ENCODE data around the gene BRK1. TPM values are rescaled to one million over a fixed set of nuclear protein-coding genes. Genes with fewer than 3 reads are reported as not detected.

The BRK1 gene
- total and polyA plus RNA-seq, 9 of the 15 experiments (the other 6 are each of a cell fraction or from before 2014, with no cell fraction given) = 105 to 634 (median 250) TPM

GRCh38 chr3:10142707-10143560 lies 27.5 kb downstream of the BRK1 start (continued):
- TF ChIP-seq, protein P1, sequence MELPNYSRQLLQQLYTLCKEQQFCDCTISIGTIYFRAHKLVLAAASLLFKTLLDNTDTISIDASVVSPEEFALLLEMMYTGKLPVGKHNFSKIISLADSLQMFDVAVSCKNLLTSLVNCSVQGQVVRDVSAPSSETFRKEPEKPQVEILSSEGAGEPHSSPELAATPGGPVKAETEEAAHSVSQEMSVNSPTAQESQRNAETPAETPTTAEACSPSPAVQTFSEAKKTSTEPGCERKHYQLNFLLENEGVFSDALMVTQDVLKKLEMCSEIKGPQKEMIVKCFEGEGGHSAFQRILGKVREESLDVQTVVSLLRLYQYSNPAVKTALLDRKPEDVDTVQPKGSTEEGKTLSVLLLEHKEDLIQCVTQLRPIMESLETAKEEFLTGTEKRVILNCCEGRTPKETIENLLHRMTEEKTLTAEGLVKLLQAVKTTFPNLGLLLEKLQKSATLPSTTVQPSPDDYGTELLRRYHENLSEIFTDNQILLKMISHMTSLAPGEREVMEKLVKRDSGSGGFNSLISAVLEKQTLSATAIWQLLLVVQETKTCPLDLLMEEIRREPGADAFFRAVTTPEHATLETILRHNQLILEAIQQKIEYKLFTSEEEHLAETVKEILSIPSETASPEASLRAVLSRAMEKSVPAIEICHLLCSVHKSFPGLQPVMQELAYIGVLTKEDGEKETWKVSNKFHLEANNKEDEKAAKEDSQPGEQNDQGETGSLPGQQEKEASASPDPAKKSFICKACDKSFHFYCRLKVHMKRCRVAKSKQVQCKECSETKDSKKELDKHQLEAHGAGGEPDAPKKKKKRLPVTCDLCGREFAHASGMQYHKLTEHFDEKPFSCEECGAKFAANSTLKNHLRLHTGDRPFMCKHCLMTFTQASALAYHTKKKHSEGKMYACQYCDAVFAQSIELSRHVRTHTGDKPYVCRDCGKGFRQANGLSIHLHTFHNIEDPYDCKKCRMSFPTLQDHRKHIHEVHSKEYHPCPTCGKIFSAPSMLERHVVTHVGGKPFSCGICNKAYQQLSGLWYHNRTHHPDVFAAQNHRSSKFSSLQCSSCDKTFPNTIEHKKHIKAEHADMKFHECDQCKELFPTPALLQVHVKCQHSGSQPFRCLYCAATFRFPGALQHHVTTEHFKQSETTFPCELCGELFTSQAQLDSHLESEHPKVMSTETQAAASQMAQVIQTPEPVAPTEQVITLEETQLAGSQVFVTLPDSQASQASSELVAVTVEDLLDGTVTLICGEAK (IDR thresholded peaks at IDR 0.05) = peak; percentile 40; the same call in 1 of the 2 replicates
- TF ChIP-seq, protein P1 (CRISPR knock-in tag; IDR thresholded peaks at IDR 0.05) = no peak
- TF ChIP-seq ZNF318 (IDR thresholded peaks at IDR 0.05; ENCODE audit: borderline replicate concordance in 1 of 2, low read depth in 1 of 2) (0 out of 4 replicates have a peak, but pooled peaks of 1 of the 2 experiments have one; percentile 14), WHSC1 (IDR thresholded peaks at IDR 0.05; ENCODE audit: low read length) (no peak), GABPB2 (CRISPR knock-in tag; conservative IDR thresholded peaks at IDR 0.05) (no peak; the same call in 1 of the 2 replicates), NFIC (IDR thresholded peaks at IDR 0.05) (peak; percentile 14)
- TF ChIP-seq, protein P2, sequence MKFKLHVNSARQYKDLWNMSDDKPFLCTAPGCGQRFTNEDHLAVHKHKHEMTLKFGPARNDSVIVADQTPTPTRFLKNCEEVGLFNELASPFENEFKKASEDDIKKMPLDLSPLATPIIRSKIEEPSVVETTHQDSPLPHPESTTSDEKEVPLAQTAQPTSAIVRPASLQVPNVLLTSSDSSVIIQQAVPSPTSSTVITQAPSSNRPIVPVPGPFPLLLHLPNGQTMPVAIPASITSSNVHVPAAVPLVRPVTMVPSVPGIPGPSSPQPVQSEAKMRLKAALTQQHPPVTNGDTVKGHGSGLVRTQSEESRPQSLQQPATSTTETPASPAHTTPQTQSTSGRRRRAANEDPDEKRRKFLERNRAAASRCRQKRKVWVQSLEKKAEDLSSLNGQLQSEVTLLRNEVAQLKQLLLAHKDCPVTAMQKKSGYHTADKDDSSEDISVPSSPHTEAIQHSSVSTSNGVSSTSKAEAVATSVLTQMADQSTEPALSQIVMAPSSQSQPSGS (CRISPR knock-in tag; IDR thresholded peaks at IDR 0.05) = no peak

Measured in K562 (cell line).